H1 (cell line): Measurements from ENCODE around the gene ARHGAP22. TPM values are rescaled to one million over a fixed set of nuclear protein-coding genes. Genes with fewer than 3 reads are reported as not detected.

Experiments
- POLR2A ChIP-seq, 2 experiments: IDR thresholded peaks; 1 replicate in 1 of 2; 2 replicates in 1 of 2; pipeline ENCODE4 v1.6.1; 2011; ENCODE audit warnings: low read depth in 2 of 2, low read length in 2 of 2, mild to moderate bottlenecking in 2 of 2; ENCODE audit errors: control extremely low read depth in 1 of 2
- POU5F1 ChIP-seq: IDR thresholded peaks from 2 replicates; pipeline ENCODE4 v1.6.1; 2011; ENCODE audit warnings: low read depth, mild to moderate bottlenecking, low read length, moderate library complexity
- TCF12 ChIP-seq: IDR thresholded peaks from 2 replicates; pipeline ENCODE4 v1.6.1; 2011; ENCODE audit warnings: low read depth, mild to moderate bottlenecking, low read length
- polyA plus RNA-seq, 7 experiments: library from polyadenylated mRNA; depleted of rRNA in 3 of 7; stranded (reverse) in 5 of 7; unstranded in 2 of 7; fragments of >200 nt in 5 of 7; fragments of 200-250 nt in 2 of 7; gene quantifications; 1 replicate in 5 of 7; 2 replicates in 1 of 7; 4 replicates in 1 of 7; pipeline versions ENCODE4 v1.2.1 to v1.2.3, GENCODE V29; 2011 to 2013; ENCODE audit warnings: missing spikeins in 2 of 7, mixed read lengths in 2 of 7
- total RNA-seq: library from RNA; stranded (reverse); fragmentation: NEBNext Ultra II Directional; extraction: Animal tissue kit (Norgen Biotek cat#: 25700); gene quantifications from 2 replicates; pipeline ENCODE4 v1.2.1, GENCODE V29; 2021

The ARHGAP22 gene
- total and polyA plus RNA-seq, 2 of the 8 experiments (the other 6 are each of a cell fraction or from before 2014, with no cell fraction given) = 3.6 to 11.2 TPM

DNA sequence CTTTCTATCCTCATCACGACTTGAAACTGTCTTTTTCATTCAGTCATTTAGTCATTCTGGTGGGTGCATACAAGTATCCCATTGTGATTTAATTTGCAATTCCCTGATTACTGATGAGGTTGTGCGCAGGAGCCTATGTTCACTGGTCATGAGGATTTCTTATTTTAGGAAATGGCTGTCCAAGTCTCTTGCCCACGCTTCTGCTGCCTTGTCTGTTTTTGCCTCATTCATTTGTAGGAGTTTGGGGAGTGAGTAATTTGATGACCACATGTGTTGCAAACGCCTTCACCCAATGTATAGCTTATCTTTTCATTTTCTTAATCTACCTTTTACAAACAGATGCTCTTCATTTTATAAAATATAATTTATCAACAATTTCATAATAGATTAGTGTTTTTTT is 127.3 kb downstream of the ARHGAP22 start (continued):
- TF ChIP-seq POU5F1 (no peak), POLR2A (IDR thresholded peaks at IDR 0.05; ENCODE audit: control extremely low read depth in 1 of 2, low read depth in 2 of 2, low read length in 2 of 2) (no peak), TCF12 (no peak)
